IPS-18c (cell line): ENCODE data around the gene SLC9A3.

Experiments
- H3K4me3 ChIP-seq: 2 replicates; pipeline ENCODE4 v1.7.0; 2013; ENCODE audit warnings: low read depth, mild to moderate bottlenecking, low read length, moderate library complexity; ENCODE audit not compliant: insufficient read depth
- H3K9me3 ChIP-seq: one replicate; pipeline ENCODE4 v1.6.1; 2013; ENCODE audit warnings: mild to moderate bottlenecking, low read length, moderate library complexity; ENCODE audit not compliant: control insufficient read depth, insufficient read depth

SLC9A3 gene

GRCh38 chr5:543351-543750 is 19.1 kb upstream of the SLC9A3 start:
- Histone ChIP-seq H3K4me3 (no peak overlapping the region), H3K9me3 (peaks cover 2% of the 10 kb centered on the region)

- no peak overlapping the region for H3K4me3 ChIP-seq
- H3K9me3 ChIP-seq: peaks cover 2% of the 10 kb centered on the region
Observed at GRCh38 chr5:542319-543311, 18.4 kb upstream of the SLC9A3 start.

GRCh38 chr5:541539-542318 is 17.5 kb upstream of the SLC9A3 start:
- Histone ChIP-seq H3K4me3 (no peak overlapping the region), H3K9me3 (peaks cover 2% of the 10 kb centered on the region)

- peaks cover 2% of the 10 kb centered on the region for H3K9me3 ChIP-seq
- no peak overlapping the region for H3K4me3 ChIP-seq
Observed at GRCh38 chr5:540906-541538, 16.8 kb upstream of the SLC9A3 start.

GRCh38 chr5:540071-540905 is 16.0 kb upstream of the SLC9A3 start:
- Histone ChIP-seq H3K4me3 (no peak overlapping the region), H3K9me3 (peaks cover 2% of the 10 kb centered on the region)

GRCh38 chr5:539469-540070 is 15.3 kb upstream of the SLC9A3 start:
- no peaks in the 10 kb centered on the region for H3K9me3 ChIP-seq
- H3K4me3 ChIP-seq: no peak overlapping the region

- no peaks in the 10 kb centered on the region for H3K9me3 ChIP-seq
Observed at GRCh38 chr5:538801-539468, 14.7 kb upstream of the SLC9A3 start.

GRCh38 chr5:538271-538771 is 14.1 kb upstream of the SLC9A3 start:
- Histone ChIP-seq H3K9me3 (no peaks in the 10 kb centered on the region), H3K4me3 (no peak overlapping the region)

More at GRCh38 chr5:538801-539468, 14.7 kb upstream of the SLC9A3 start:
- H3K4me3 ChIP-seq: no peak overlapping the region

- H3K4me3 ChIP-seq: no peak overlapping the region
- no peaks in the 10 kb centered on the region for H3K9me3 ChIP-seq
Observed at GRCh38 chr5:537621-538071, 13.4 kb upstream of the SLC9A3 start.

- H3K9me3 ChIP-seq: no peaks in the 10 kb centered on the region
- H3K4me3 ChIP-seq: no peak overlapping the region
Observed at GRCh38 chr5:537098-537497, 12.8 kb upstream of the SLC9A3 start.

- Histone ChIP-seq H3K9me3 (no peaks in the 10 kb centered on the region), H3K4me3 (no peak overlapping the region)
Observed at GRCh38 chr5:535846-536698, 11.8 kb upstream of the SLC9A3 start.

- H3K4me3 ChIP-seq: no peak overlapping the region
- no peaks in the 10 kb centered on the region for H3K9me3 ChIP-seq
Observed at GRCh38 chr5:534743-535671, 10.8 kb upstream of the SLC9A3 start.

- Histone ChIP-seq H3K9me3 (no peaks in the 10 kb centered on the region), H3K4me3 (no peak overlapping the region)
Observed at GRCh38 chr5:533955-534742, 9.9 kb upstream of the SLC9A3 start.
